Neural cell (in vitro differentiated cells): ENCODE measurements around the gene NCOA7. TPM values are rescaled to one million over a fixed set of nuclear protein-coding genes. Genes with fewer than 3 reads are reported as not detected.

Experiments used
- H2AFZ ChIP-seq: fragments of 200-600, 300-800 bp; sonication (generic), shearing (Covaris generic); 2 replicates; pipeline ENCODE4 v1.6.0; 2014; ENCODE audit warnings: low read depth, mild to moderate bottlenecking, antibody characterized with exemption, low read length, moderate library complexity
- H3F3A ChIP-seq: fragments of 200-600 bp; shearing (Covaris generic); 2 replicates; pipeline ENCODE4 v1.6.1; 2016; ENCODE audit warnings: mild to moderate bottlenecking, moderate library complexity, mixed read lengths, antibody characterized with exemption, low read length; ENCODE audit not compliant: insufficient read depth, poor library complexity, severe bottlenecking
- H3K27ac ChIP-seq: fragments of 200-600, 300-800 bp; sonication (generic), shearing (Covaris generic); 2 replicates; pipeline ENCODE4 v1.5.1; 2014; ENCODE audit warnings: mild to moderate bottlenecking, low read length, moderate library complexity
- H3K27me3 ChIP-seq: fragments of 300-800, 200-600 bp; sonication (generic), shearing (Covaris generic); 2 replicates; pipeline ENCODE4 v1.6.0; 2014; ENCODE audit warnings: mild to moderate bottlenecking, low read depth, low read length, moderate library complexity; ENCODE audit not compliant: insufficient read depth
- H3K36me3 ChIP-seq: fragments of 300-800, 200-600 bp; sonication (generic), shearing (Covaris generic); 2 replicates; pipeline ENCODE4 v1.5.1; 2014; ENCODE audit warnings: mild to moderate bottlenecking, antibody characterized with exemption, low read length, moderate library complexity; ENCODE audit not compliant: insufficient read depth
- H3K4me2 ChIP-seq: fragments of 300-800, 200-600 bp; sonication (generic), shearing (Covaris generic); 2 replicates; pipeline ENCODE4 v1.6.0; 2014; ENCODE audit warnings: mild to moderate bottlenecking, low read length
- H3K4me3 ChIP-seq: fragments of 300-800, 200-600 bp; sonication (generic), shearing (Covaris generic); 2 replicates; pipeline ENCODE4 v1.5.1; 2014; ENCODE audit warnings: mild to moderate bottlenecking, low read length, moderate library complexity
- H3K79me2 ChIP-seq: fragments of 200-600 bp; shearing (Covaris generic); replicated peaks from 2 replicates; pipeline ENCODE4 v1.6.0; 2014; ENCODE audit warnings: mild to moderate bottlenecking, low read length, moderate library complexity; ENCODE audit not compliant: insufficient read depth
- H3K9ac ChIP-seq: fragments of 300-800, 200-600 bp; sonication (generic), shearing (Covaris generic); 2 replicates; pipeline ENCODE4 v1.6.1; 2016; ENCODE audit warnings: mild to moderate bottlenecking, low read length, mixed read lengths
- H3K9me2 ChIP-seq: fragments of 200-600 bp; shearing (Covaris generic); 2 replicates; pipeline ENCODE4 v1.6.1; 2016; ENCODE audit warnings: mild to moderate bottlenecking, low read length, mixed read lengths; ENCODE audit not compliant: insufficient read depth
- H3K9me3 ChIP-seq: fragments of 200-600, 300-800 bp; sonication (generic), shearing (Covaris generic); 2 replicates; pipeline ENCODE4 v1.6.1; 2016; ENCODE audit warnings: mild to moderate bottlenecking, mixed run types, low read length, moderate library complexity, mixed read lengths
- H4K20me1 ChIP-seq: fragments of 200-600 bp; shearing (Covaris generic); 2 replicates; pipeline ENCODE4 v1.6.1; 2016; ENCODE audit warnings: mild to moderate bottlenecking, mixed run types; ENCODE audit not compliant: insufficient read depth
- EP300 ChIP-seq: fragments of 450-650 bp; conservative IDR thresholded peaks from 2 replicates; pipeline ENCODE4 v1.6.1; 2014; ENCODE audit warnings: antibody characterized with exemption, mild to moderate bottlenecking, moderate library complexity; ENCODE audit not compliant: poor library complexity, severe bottlenecking
- EZH2 ChIP-seq: fragments of 200-600, 300-800 bp; shearing (Covaris generic), sonication (generic); IDR thresholded peaks from 2 replicates; pipeline ENCODE4 v1.6.1; 2014; ENCODE audit warnings: antibody characterized with exemption, low read length, borderline replicate concordance, mild to moderate bottlenecking; ENCODE audit not compliant: insufficient read depth, poor library complexity, severe bottlenecking
- MXI1 ChIP-seq: fragments of 450-650 bp; conservative IDR thresholded peaks from 2 replicates; pipeline ENCODE4 v1.6.1; 2014; ENCODE audit warnings: antibody characterized with exemption, mild to moderate bottlenecking; ENCODE audit not compliant: poor library complexity, severe bottlenecking
- POLR2AphosphoS5 ChIP-seq: IDR thresholded peaks from 2 replicates; pipeline ENCODE4 v1.6.1; 2012
- RAD21 ChIP-seq: fragments of 450-650 bp; conservative IDR thresholded peaks from 2 replicates; pipeline ENCODE4 v1.6.1; 2014; ENCODE audit warnings: antibody characterized with exemption, mild to moderate bottlenecking, moderate library complexity
- SMC3 ChIP-seq: fragments of 450-650 bp; conservative IDR thresholded peaks from 2 replicates; pipeline ENCODE4 v1.6.1; 2014; ENCODE audit warnings: antibody characterized with exemption, mild to moderate bottlenecking, moderate library complexity; ENCODE audit not compliant: poor library complexity
- TAF1 ChIP-seq: IDR thresholded peaks from 2 replicates; pipeline ENCODE4 v1.6.1; 2012; ENCODE audit warnings: low read depth
- polyA plus RNA-seq: library from polyadenylated mRNA; depleted of rRNA; stranded (reverse); fragments of >200 nt; gene quantifications from 2 replicates; pipeline ENCODE4 v1.2.3, GENCODE V29; 2014
- TF ChIP-seq, protein P1 (sequence below): fragments of 450-650 bp; IDR thresholded peaks from 2 replicates; pipeline ENCODE4 v1.5.1; 2014; ENCODE audit warnings: antibody characterized with exemption, mild to moderate bottlenecking, moderate library complexity; ENCODE audit not compliant: poor library complexity, severe bottlenecking
- TF ChIP-seq, protein P2 (sequence below): IDR thresholded peaks from 2 replicates; pipeline ENCODE4 v1.6.1; 2012; ENCODE audit warnings: borderline replicate concordance

NCOA7 gene
- polyA plus RNA-seq, 1 donor from 2014 or later = 17.1 TPM

DNA sequence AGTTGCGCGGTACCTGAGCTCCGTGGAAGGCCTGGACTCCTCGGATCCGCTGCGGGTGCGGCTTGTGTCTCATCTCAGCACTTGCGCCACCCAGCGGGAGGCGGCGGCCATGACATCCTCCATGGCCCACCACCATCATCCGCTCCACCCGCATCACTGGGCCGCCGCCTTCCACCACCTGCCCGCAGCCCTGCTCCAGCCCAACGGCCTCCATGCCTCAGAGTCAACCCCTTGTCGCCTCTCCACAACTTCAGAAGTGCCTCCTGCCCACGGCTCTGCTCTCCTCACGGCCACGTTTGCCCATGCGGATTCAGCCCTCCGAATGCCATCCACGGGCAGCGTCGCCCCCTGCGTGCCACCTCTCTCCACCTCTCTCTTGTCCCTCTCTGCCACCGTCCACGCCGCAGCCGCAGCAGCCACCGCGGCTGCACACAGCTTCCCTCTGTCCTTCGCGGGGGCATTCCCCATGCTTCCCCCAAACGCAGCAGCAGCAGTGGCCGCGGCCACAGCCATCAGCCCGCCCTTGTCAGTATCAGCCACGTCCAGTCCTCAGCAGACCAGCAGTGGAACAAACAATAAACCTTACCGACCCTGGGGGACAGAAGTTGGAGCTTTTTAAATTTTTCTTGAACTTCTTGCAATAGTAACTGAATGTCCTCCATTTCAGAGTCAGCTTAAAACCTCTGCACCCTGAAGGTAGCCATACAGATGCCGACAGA, 31.4 kb upstream of the NCOA7 start:
- no peaks in the 10 kb centered on the region for H3F3A ChIP-seq
- H3K9me2 ChIP-seq = no peaks in the 10 kb centered on the region
- no peaks in the 10 kb centered on the region for H4K20me1 ChIP-seq
- H3K79me2 ChIP-seq = no peaks in the 10 kb centered on the region
- H3K9ac ChIP-seq = no peak overlapping the region
- no peaks in the 10 kb centered on the region for H3K9me3 ChIP-seq
- H3K4me2 ChIP-seq = no peak overlapping the region
- no peaks in the 10 kb centered on the region for H3K36me3 ChIP-seq
- H3K27ac ChIP-seq = no peak overlapping the region
- no peak for TF ChIP-seq EP300
- TF ChIP-seq TAF1 = no peak
- H2AFZ ChIP-seq = no peak overlapping the region
- H3K4me3 ChIP-seq = no peak overlapping the region
- no peaks in the 10 kb centered on the region for H3K27me3 ChIP-seq

DNA sequence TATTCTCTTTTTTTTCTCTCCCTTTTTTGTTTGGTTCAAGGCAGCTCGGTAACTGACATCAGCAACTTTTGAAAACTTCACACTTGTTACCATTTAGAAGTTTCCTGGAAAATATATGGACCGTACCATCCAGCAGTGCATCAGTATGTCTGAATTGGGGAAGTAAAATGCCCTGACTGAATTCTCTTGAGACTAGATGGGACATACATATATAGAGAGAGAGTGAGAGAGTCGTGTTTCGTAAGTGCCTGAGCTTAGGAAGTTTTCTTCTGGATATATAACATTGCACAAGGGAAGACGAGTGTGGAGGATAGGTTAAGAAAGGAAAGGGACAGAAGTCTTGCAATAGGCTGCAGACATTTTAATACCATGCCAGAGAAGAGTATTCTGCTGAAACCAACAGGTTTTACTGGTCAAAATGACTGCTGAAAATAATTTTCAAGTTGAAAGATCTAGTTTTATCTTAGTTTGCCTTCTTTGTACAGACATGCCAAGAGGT, 30.8 kb upstream of the NCOA7 start:
- no peaks in the 10 kb centered on the region for H3F3A ChIP-seq
- H3K4me2 ChIP-seq = no peak overlapping the region
- H4K20me1 ChIP-seq = no peaks in the 10 kb centered on the region
- H3K79me2 ChIP-seq = no peaks in the 10 kb centered on the region
- TF ChIP-seq EP300 = no peak
- TF ChIP-seq POLR2AphosphoS5 = no peak
- TF ChIP-seq TAF1 = no peak
- no peak for TF ChIP-seq SMC3
- TF ChIP-seq EZH2 = no peak
- TF ChIP-seq, protein P1, sequence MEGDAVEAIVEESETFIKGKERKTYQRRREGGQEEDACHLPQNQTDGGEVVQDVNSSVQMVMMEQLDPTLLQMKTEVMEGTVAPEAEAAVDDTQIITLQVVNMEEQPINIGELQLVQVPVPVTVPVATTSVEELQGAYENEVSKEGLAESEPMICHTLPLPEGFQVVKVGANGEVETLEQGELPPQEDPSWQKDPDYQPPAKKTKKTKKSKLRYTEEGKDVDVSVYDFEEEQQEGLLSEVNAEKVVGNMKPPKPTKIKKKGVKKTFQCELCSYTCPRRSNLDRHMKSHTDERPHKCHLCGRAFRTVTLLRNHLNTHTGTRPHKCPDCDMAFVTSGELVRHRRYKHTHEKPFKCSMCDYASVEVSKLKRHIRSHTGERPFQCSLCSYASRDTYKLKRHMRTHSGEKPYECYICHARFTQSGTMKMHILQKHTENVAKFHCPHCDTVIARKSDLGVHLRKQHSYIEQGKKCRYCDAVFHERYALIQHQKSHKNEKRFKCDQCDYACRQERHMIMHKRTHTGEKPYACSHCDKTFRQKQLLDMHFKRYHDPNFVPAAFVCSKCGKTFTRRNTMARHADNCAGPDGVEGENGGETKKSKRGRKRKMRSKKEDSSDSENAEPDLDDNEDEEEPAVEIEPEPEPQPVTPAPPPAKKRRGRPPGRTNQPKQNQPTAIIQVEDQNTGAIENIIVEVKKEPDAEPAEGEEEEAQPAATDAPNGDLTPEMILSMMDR = no peak
- TF ChIP-seq RAD21 = no peak
- TF ChIP-seq, protein P2, sequence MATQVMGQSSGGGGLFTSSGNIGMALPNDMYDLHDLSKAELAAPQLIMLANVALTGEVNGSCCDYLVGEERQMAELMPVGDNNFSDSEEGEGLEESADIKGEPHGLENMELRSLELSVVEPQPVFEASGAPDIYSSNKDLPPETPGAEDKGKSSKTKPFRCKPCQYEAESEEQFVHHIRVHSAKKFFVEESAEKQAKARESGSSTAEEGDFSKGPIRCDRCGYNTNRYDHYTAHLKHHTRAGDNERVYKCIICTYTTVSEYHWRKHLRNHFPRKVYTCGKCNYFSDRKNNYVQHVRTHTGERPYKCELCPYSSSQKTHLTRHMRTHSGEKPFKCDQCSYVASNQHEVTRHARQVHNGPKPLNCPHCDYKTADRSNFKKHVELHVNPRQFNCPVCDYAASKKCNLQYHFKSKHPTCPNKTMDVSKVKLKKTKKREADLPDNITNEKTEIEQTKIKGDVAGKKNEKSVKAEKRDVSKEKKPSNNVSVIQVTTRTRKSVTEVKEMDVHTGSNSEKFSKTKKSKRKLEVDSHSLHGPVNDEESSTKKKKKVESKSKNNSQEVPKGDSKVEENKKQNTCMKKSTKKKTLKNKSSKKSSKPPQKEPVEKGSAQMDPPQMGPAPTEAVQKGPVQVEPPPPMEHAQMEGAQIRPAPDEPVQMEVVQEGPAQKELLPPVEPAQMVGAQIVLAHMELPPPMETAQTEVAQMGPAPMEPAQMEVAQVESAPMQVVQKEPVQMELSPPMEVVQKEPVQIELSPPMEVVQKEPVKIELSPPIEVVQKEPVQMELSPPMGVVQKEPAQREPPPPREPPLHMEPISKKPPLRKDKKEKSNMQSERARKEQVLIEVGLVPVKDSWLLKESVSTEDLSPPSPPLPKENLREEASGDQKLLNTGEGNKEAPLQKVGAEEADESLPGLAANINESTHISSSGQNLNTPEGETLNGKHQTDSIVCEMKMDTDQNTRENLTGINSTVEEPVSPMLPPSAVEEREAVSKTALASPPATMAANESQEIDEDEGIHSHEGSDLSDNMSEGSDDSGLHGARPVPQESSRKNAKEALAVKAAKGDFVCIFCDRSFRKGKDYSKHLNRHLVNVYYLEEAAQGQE = no peak
- no peak for TF ChIP-seq MXI1
- H2AFZ ChIP-seq = no peak overlapping the region
- H3K4me3 ChIP-seq = no peak overlapping the region
- no peaks in the 10 kb centered on the region for H3K9me3 ChIP-seq
- no peaks in the 10 kb centered on the region for H3K27me3 ChIP-seq
- no peaks in the 10 kb centered on the region for H3K9me2 ChIP-seq
- no peak overlapping the region for H3K9ac ChIP-seq
- no peaks in the 10 kb centered on the region for H3K36me3 ChIP-seq
- H3K27ac ChIP-seq = no peak overlapping the region
